SK-N-SH (cell line): Measurements from ENCODE around the gene EHBP1L1. TPM values are rescaled to one million over a fixed set of nuclear protein-coding genes. Genes with fewer than 3 reads are reported as not detected.

Experiments used
- CTCF ChIA-PET: fragments of 300-600, 350-600 bp; formaldehyde crosslinking; extraction: SDS; loops from one replicate; lab custom pipeline; 2021; lab: Yijun Ruan, JAX
- POLR2A ChIA-PET: fragments of 350-600 bp; sonication (Branson Sonifier 250); formaldehyde crosslinking; extraction: SDS; loops from one replicate; lab custom pipeline; 2020; ENCODE audit warnings: antibody characterized with exemption, inconsistent platforms; lab: Yijun Ruan, JAX
- DNase-seq: peaks from one replicate; pipeline ENCODE4 v3.0.0; 2012
- H2AFZ ChIP-seq: fragments of 200-600 bp; sonication (generic); 2 replicates; pipeline ENCODE4 v1.8.1; 2016; ENCODE audit warnings: antibody characterized with exemption, mild to moderate bottlenecking, low read depth
- H3F3A ChIP-seq: fragments of 200-600 bp; sonication (generic); replicated peaks from 2 replicates; pipeline ENCODE3; 2016; ENCODE audit warnings: antibody characterized with exemption, mild to moderate bottlenecking; ENCODE audit not compliant: insufficient read depth
- H3K27ac ChIP-seq, 2 experiments: fragments of 200-500 bp in 1 of 2; fragments of 200-600 bp in 1 of 2; sonication (Bioruptor generic) in 1 of 2; sonication (generic), shearing (Covaris generic) in 1 of 2; 2 replicates each; pipeline versions ENCODE4 v1.5.1 to v1.6.1; 2014 to 2016; ENCODE audit warnings: low read depth in 2 of 2, inconsistent platforms in 1 of 2, low read length in 1 of 2, mild to moderate bottlenecking in 1 of 2, mixed read lengths in 1 of 2
- H3K27me3 ChIP-seq: fragments of 200-600 bp; sonication (generic), shearing (Covaris generic); 2 replicates; pipeline ENCODE4 v1.6.1; 2016; ENCODE audit warnings: mixed run types; ENCODE audit not compliant: insufficient read depth
- H3K36me3 ChIP-seq, 2 experiments: fragments of 200-500 bp in 1 of 2; fragments of 200-600 bp in 1 of 2; sonication (Bioruptor generic) in 1 of 2; sonication (generic) in 1 of 2; replicated peaks in 1 of 2; 2 replicates each; pipeline versions ENCODE3 to v1.5.1; 2014 to 2016; ENCODE audit warnings: low read length in 1 of 2, mild to moderate bottlenecking in 1 of 2; ENCODE audit not compliant: insufficient read depth in 2 of 2, control insufficient read depth in 1 of 2
- H3K4me1 ChIP-seq, 2 experiments: fragments of 200-500 bp in 1 of 2; fragments of 200-600 bp in 1 of 2; sonication (Bioruptor generic) in 1 of 2; sonication (generic), shearing (Covaris generic) in 1 of 2; 2 replicates each; pipeline versions ENCODE4 v1.5.1 to v1.6.1; 2014 to 2016; ENCODE audit warnings: low read depth in 1 of 2, low read length in 1 of 2, mixed run types in 1 of 2; ENCODE audit not compliant: insufficient read depth in 2 of 2, control insufficient read depth in 1 of 2
- H3K4me2 ChIP-seq: fragments of 200-600 bp; sonication (generic), shearing (Covaris generic); 2 replicates; pipeline ENCODE4 v1.6.1; 2017; ENCODE audit warnings: mixed run types
- H3K4me3 ChIP-seq, 2 experiments: fragments of 200-500 bp in 1 of 2; fragments of 200-600 bp in 1 of 2; sonication (Bioruptor generic) in 1 of 2; sonication (generic), shearing (Covaris generic) in 1 of 2; 2 replicates each; pipeline versions ENCODE4 v1.5.1 to v1.8.1; 2014 to 2016; ENCODE audit warnings: low read depth in 2 of 2, inconsistent platforms in 1 of 2, low read length in 1 of 2, mild to moderate bottlenecking in 1 of 2, mixed read lengths in 1 of 2, moderate library complexity in 1 of 2
- H3K79me2 ChIP-seq: fragments of 200-600 bp; sonication (generic); 2 replicates; pipeline ENCODE4 v1.8.1; 2017; ENCODE audit warnings: mild to moderate bottlenecking; ENCODE audit not compliant: insufficient read depth
- H3K9ac ChIP-seq: fragments of 200-600 bp; sonication (generic); 2 replicates; pipeline ENCODE4 v1.6.1; 2017; ENCODE audit warnings: mixed run types
- H3K9me2 ChIP-seq: fragments of 200-600 bp; sonication (generic); 2 replicates; pipeline ENCODE4 v1.6.1; 2017; ENCODE audit warnings: mixed run types
- H3K9me3 ChIP-seq: fragments of 200-600 bp; sonication (generic); 2 replicates; pipeline ENCODE4 v1.6.1; 2017; ENCODE audit warnings: mixed run types, mild to moderate bottlenecking, moderate library complexity
- H4K20me1 ChIP-seq: fragments of 200-600 bp; sonication (generic); 2 replicates; pipeline ENCODE4 v1.6.1; 2017; ENCODE audit warnings: mild to moderate bottlenecking, mixed run types; ENCODE audit not compliant: insufficient read depth
- EP300 ChIP-seq, 2 experiments: IDR thresholded peaks; 2 replicates each; pipeline versions ENCODE4 v1.4.0 to v1.6.1; 2012; ENCODE audit warnings: borderline replicate concordance in 1 of 2, low read depth in 1 of 2, low read length in 1 of 2
- EZH2phosphoT487 ChIP-seq: fragments of 200-600 bp; sonication (generic); IDR thresholded peaks from 2 replicates; pipeline ENCODE4 v1.6.1; 2017; ENCODE audit warnings: low read depth, mixed run types, mild to moderate bottlenecking, antibody characterized with exemption, moderate library complexity, borderline replicate concordance
- FOSL2 ChIP-seq: IDR thresholded peaks from 2 replicates; pipeline ENCODE4 v1.4.0; 2012; ENCODE audit warnings: low read depth, mild to moderate bottlenecking, moderate library complexity, borderline replicate concordance
- GABPA ChIP-seq: IDR thresholded peaks from 2 replicates; pipeline ENCODE4 v1.4.0; 2012; ENCODE audit warnings: low read depth, mild to moderate bottlenecking
- JUND ChIP-seq: IDR thresholded peaks from 2 replicates; pipeline ENCODE4 v1.4.0; 2012
- MXI1 ChIP-seq: IDR thresholded peaks from 2 replicates; pipeline ENCODE4 v1.6.1; 2012; ENCODE audit warnings: mild to moderate bottlenecking, low read depth, low read length, improper control_type of control experiment
- NFIC ChIP-seq: IDR thresholded peaks from 2 replicates; pipeline ENCODE4 v1.4.0; 2012; ENCODE audit warnings: borderline replicate concordance
- POLR2AphosphoS5 ChIP-seq: IDR thresholded peaks from 2 replicates; pipeline ENCODE4 v1.6.1; 2012; ENCODE audit warnings: low read depth, low read length
- RXRA ChIP-seq: IDR thresholded peaks from 2 replicates; pipeline ENCODE4 v1.4.0; 2012; ENCODE audit warnings: low read depth, mild to moderate bottlenecking, borderline replicate concordance
- TAF1 ChIP-seq: IDR thresholded peaks from 2 replicates; pipeline ENCODE4 v1.6.1; 2012; ENCODE audit warnings: low read depth, mild to moderate bottlenecking, low read length, moderate library complexity, borderline replicate concordance
- WGBS: methylation state at CpG from one replicate; pipeline ENCODE4 v1.1.6; 2017; ENCODE audit warnings: low lambda C conversion rate; 5-methylcytosine and 5-hydroxymethylcytosine counted together
- polyA plus RNA-seq, 3 experiments: library from polyadenylated mRNA; depleted of rRNA; stranded (reverse); fragments of >200 nt; gene quantifications; 2 replicates each; pipeline ENCODE4 v1.2.3, GENCODE V29; 2012
- TF ChIP-seq, protein P1 (sequence below): IDR thresholded peaks from 2 replicates; pipeline ENCODE4; 2012
- TF ChIP-seq, protein P2 (sequence below): IDR thresholded peaks from 2 replicates; pipeline ENCODE4 v1.4.0; 2012; ENCODE audit warnings: low read depth, borderline replicate concordance
- TF ChIP-seq, protein P3 (sequence below): fragments of 150-350 bp; IDR thresholded peaks from 2 replicates; pipeline ENCODE4 v1.6.1; 2016; ENCODE audit warnings: mild to moderate bottlenecking, low read depth, low read length

Gene EHBP1L1
- polyA plus RNA-seq, 1 of the 3 experiments (the other 2 are of a cell fraction), result 48.7 TPM

GRCh38 chr11:65611028-65611757, 35.3 kb downstream of the EHBP1L1 start:
- Histone ChIP-seq H3K27ac (peak overlapping the region in 1 of 2 experiments; percentile 22; a peak in 1 of 4 replicates), H3K4me3 (peak overlapping the region in 1 of 2 experiments; percentile 87; a peak in 3 of 4 replicates), H3K4me1 (peaks cover 25 to 35% of the 10 kb centered on the region in 2 experiments; a peak in 3 of 4 replicates), H3K9ac (peak overlapping the region; percentile 93; the same call in 1 of the 2 replicates), H3F3A (no peaks in the 10 kb centered on the region), H3K4me2 (peak overlapping the region; percentile 85), H3K36me3 (peaks cover 2 to 17% of the 10 kb centered on the region in 2 experiments), H3K27me3 (no peaks in the 10 kb centered on the region), H3K9me2 (no peaks in the 10 kb centered on the region), H4K20me1 (peaks cover 30% of the 10 kb centered on the region), H2AFZ (no peak overlapping the region), H3K79me2 (peaks cover 78% of the 10 kb centered on the region), H3K9me3 (no peaks in the 10 kb centered on the region)
- POLR2A ChIA-PET, result no interaction called here
- TF ChIP-seq, protein P1, sequence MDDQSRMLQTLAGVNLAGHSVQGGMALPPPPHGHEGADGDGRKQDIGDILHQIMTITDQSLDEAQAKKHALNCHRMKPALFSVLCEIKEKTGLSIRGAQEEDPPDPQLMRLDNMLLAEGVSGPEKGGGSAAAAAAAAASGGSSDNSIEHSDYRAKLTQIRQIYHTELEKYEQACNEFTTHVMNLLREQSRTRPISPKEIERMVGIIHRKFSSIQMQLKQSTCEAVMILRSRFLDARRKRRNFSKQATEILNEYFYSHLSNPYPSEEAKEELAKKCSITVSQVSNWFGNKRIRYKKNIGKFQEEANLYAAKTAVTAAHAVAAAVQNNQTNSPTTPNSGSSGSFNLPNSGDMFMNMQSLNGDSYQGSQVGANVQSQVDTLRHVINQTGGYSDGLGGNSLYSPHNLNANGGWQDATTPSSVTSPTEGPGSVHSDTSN, result no peak
- no peak for TF ChIP-seq EP300 (IDR thresholded peaks at IDR 0.05; ENCODE audit: borderline replicate concordance in 1 of 2, low read depth in 1 of 2, low read length in 1 of 2)
- no peak for TF ChIP-seq FOSL2
- TF ChIP-seq, protein P2, sequence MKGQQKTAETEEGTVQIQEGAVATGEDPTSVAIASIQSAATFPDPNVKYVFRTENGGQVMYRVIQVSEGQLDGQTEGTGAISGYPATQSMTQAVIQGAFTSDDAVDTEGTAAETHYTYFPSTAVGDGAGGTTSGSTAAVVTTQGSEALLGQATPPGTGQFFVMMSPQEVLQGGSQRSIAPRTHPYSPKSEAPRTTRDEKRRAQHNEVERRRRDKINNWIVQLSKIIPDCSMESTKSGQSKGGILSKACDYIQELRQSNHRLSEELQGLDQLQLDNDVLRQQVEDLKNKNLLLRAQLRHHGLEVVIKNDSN, result no peak
- TF ChIP-seq GABPA, result peak; percentile 26; the same call in 1 of the 2 replicates
- CTCF ChIA-PET, result interaction anchor here (1.3 to 3.7 kb wide), 3 partner anchors 17 to 70 kb away, joined by 4 to 15 read pairs (median 13); no protein-coding TSS in a partner anchor
- DNase-seq, result no peak
- 63% methylated on average over 9 of the region's 10 CpGs for WGBS

GRCh38 chr11:65611758-65612603, 36.1 kb downstream of the EHBP1L1 start:
- no peak overlapping the region for H2AFZ ChIP-seq
- TF ChIP-seq, protein P3, sequence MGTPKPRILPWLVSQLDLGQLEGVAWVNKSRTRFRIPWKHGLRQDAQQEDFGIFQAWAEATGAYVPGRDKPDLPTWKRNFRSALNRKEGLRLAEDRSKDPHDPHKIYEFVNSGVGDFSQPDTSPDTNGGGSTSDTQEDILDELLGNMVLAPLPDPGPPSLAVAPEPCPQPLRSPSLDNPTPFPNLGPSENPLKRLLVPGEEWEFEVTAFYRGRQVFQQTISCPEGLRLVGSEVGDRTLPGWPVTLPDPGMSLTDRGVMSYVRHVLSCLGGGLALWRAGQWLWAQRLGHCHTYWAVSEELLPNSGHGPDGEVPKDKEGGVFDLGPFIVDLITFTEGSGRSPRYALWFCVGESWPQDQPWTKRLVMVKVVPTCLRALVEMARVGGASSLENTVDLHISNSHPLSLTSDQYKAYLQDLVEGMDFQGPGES, result no peak
- TF ChIP-seq POLR2AphosphoS5, result no peak
- TF ChIP-seq TAF1, result no peak
- no peak for TF ChIP-seq NFIC
- TF ChIP-seq JUND, result no peak
- TF ChIP-seq EZH2phosphoT487, result no peak
- TF ChIP-seq MXI1, result no peak
- no peak for TF ChIP-seq RXRA
- no peak for TF ChIP-seq EP300 (IDR thresholded peaks at IDR 0.05; ENCODE audit: borderline replicate concordance in 1 of 2, low read depth in 1 of 2, low read length in 1 of 2)
- H3F3A ChIP-seq, result peaks cover 4% of the 10 kb centered on the region
- no peaks in the 10 kb centered on the region for H3K27me3 ChIP-seq
- ChIA-PET CTCF (interaction anchor here (0.7 to 2.8 kb wide), 5 partner anchors 18 to 206 kb away, joined by 3 to 14 read pairs (median 4); partner anchors contain the start of gene ZNRD2), POLR2A (interaction anchor here (0.6 kb wide), 1 partner anchor 187 kb away, joined by 3 read pairs; no protein-coding TSS in a partner anchor)
- peaks cover 0 to 17% of the 10 kb centered on the region in 2 experiments for H3K36me3 ChIP-seq
- no peaks in the 10 kb centered on the region for H3K9me3 ChIP-seq
- H3K4me2 ChIP-seq, result peak overlapping the region; percentile 85
- H3K9ac ChIP-seq, result peak overlapping the region; percentile 93; the same call in 1 of the 2 replicates
- H3K4me1 ChIP-seq, result peaks cover 25 to 38% of the 10 kb centered on the region in 2 experiments; a peak in 3 of 4 replicates
- 91% methylated on average over 6 of the region's 12 CpGs for WGBS
- peak overlapping the region in 1 of 2 experiments; percentile 87; a peak in 3 of 4 replicates for H3K4me3 ChIP-seq
- no peaks in the 10 kb centered on the region for H3K9me2 ChIP-seq
- DNase-seq, result no peak
- peaks cover 33% of the 10 kb centered on the region for H4K20me1 ChIP-seq
- H3K79me2 ChIP-seq, result peaks cover 86% of the 10 kb centered on the region
- H3K27ac ChIP-seq, result peak overlapping the region in 1 of 2 experiments; percentile 25; a peak in 1 of 4 replicates
